ENCODE data around the gene NREP. TPM values are rescaled to one million over a fixed set of nuclear protein-coding genes. Genes with fewer than 3 reads are reported as not detected.

Gene NREP
- total and polyA plus RNA-seq, 10 of the 15 experiments (the other 5 are each of a cell fraction or from before 2014, with no cell fraction given): 20.6 to 117 (median 32.2) TPM

DNA sequence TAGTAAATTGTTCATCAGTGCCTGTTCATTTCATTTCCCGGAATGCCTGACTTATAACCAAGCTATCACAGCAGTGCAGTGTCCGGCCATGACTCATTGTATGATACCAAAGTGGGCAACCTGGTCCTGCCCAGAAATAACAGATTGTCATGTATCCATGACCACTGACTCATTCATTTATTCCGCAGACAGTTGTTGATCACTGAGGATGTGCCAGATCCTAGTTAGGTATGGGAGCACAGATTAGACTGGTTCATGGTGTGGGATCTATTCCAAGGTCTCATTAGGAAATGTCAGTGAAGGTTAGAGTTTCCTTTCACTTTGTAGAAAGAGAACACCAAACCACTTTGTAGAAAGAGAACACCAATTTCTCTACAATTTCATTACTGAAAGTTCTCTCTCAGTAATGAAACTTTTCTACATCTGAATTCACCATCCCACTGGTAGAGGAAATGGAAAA is 8.7 kb downstream of the NREP start:
- Histone ChIP-seq H3K36me3 (ENCODE audit: control insufficient read depth in 2 of 2, insufficient read depth in 2 of 2, low read length in 1 of 2) (no peaks in the 10 kb centered on the region), H3K9me3 (replicated peaks; ENCODE audit: control insufficient read depth, insufficient read depth, low read length) (no peaks in the 10 kb centered on the region), H2AFZ (ENCODE audit: control insufficient read depth, low read depth, low read length) (no peak overlapping the region), H3K27me3 (replicated peaks in 1 of 2; ENCODE audit: control insufficient read depth in 2 of 2, insufficient read depth in 2 of 2, low read length in 1 of 2) (no peaks in the 10 kb centered on the region), H3K4me2 (ENCODE audit: control insufficient read depth, insufficient read depth) (no peak overlapping the region), H3K9ac (ENCODE audit: control insufficient read depth, insufficient read depth, low read length) (no peak overlapping the region), H3K27ac (ENCODE audit: control insufficient read depth, insufficient read depth) (no peak overlapping the region), H4K20me1 (ENCODE audit: control insufficient read depth, insufficient read depth) (no peaks in the 10 kb centered on the region), H3K79me2 (ENCODE audit: control insufficient read depth, insufficient read depth, low read length) (no peaks in the 10 kb centered on the region), H3K4me1 (ENCODE audit: control insufficient read depth, insufficient read depth, low read length) (no peaks in the 10 kb centered on the region; the same call in 1 of the 2 replicates), H3K4me3 (no peak overlapping the region)
- RAD21 ChIA-PET (ENCODE audit: unreplicated experiment): no interaction called here
- POLR2A ChIA-PET: no interaction called here
- SMC1A ChIA-PET (ENCODE audit: uncharacterized antibody, unreplicated experiment): no interaction called here
- CTCF ChIA-PET: interaction anchor here (1.0 kb wide), 1 partner anchor 21 kb away, joined by 3 read pairs; no protein-coding TSS in a partner anchor
- WGBS (ENCODE audit: insufficient coverage, insufficient replicate concordance, low lambda C conversion rate, missing lambda C conversion rate): 84% methylated on average over 3 of the region's 3 CpGs
- TF ChIP-seq BRCA1 (IDR thresholded peaks at IDR 0.05; ENCODE audit: low read depth, low read length) (no peak), BMI1 (IDR thresholded peaks at IDR 0.05; ENCODE audit: borderline replicate concordance) (no peak), RAD51 (IDR thresholded peaks at IDR 0.05) (no peak), POLR2A (IDR thresholded peaks at IDR 0.05; ENCODE audit: low read depth, low read length) (no peak), RAD21 (IDR thresholded peaks at IDR 0.05; ENCODE audit: insufficient read depth, low read depth, low read length) (no peak), HDGF (IDR thresholded peaks at IDR 0.05) (no peak), BHLHE40 (IDR thresholded peaks at IDR 0.05; ENCODE audit: borderline replicate concordance in 1 of 2, low read depth in 2 of 2, low read length in 1 of 2) (no peak), MAX (IDR thresholded peaks at IDR 0.05; ENCODE audit: low read depth, low read length) (no peak), ZNF217 (IDR thresholded peaks at IDR 0.05) (no peak), FOXM1 (IDR thresholded peaks at IDR 0.05; ENCODE audit: low read depth, low read length) (no peak), RBBP5 (conservative IDR thresholded peaks at IDR 0.05) (no peak), CBFB (IDR thresholded peaks at IDR 0.05; ENCODE audit: low read depth) (no peak), ZBED1 (IDR thresholded peaks at IDR 0.05; ENCODE audit: borderline replicate concordance) (no peak), BCL11A (IDR thresholded peaks at IDR 0.05; ENCODE audit: low read depth, low read length) (no peak)
- TF ChIP-seq, protein P1, sequence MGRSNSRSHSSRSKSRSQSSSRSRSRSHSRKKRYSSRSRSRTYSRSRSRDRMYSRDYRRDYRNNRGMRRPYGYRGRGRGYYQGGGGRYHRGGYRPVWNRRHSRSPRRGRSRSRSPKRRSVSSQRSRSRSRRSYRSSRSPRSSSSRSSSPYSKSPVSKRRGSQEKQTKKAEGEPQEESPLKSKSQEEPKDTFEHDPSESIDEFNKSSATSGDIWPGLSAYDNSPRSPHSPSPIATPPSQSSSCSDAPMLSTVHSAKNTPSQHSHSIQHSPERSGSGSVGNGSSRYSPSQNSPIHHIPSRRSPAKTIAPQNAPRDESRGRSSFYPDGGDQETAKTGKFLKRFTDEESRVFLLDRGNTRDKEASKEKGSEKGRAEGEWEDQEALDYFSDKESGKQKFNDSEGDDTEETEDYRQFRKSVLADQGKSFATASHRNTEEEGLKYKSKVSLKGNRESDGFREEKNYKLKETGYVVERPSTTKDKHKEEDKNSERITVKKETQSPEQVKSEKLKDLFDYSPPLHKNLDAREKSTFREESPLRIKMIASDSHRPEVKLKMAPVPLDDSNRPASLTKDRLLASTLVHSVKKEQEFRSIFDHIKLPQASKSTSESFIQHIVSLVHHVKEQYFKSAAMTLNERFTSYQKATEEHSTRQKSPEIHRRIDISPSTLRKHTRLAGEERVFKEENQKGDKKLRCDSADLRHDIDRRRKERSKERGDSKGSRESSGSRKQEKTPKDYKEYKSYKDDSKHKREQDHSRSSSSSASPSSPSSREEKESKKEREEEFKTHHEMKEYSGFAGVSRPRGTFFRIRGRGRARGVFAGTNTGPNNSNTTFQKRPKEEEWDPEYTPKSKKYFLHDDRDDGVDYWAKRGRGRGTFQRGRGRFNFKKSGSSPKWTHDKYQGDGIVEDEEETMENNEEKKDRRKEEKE (IDR thresholded peaks at IDR 0.05): no peak
- TF ChIP-seq, protein P2, sequence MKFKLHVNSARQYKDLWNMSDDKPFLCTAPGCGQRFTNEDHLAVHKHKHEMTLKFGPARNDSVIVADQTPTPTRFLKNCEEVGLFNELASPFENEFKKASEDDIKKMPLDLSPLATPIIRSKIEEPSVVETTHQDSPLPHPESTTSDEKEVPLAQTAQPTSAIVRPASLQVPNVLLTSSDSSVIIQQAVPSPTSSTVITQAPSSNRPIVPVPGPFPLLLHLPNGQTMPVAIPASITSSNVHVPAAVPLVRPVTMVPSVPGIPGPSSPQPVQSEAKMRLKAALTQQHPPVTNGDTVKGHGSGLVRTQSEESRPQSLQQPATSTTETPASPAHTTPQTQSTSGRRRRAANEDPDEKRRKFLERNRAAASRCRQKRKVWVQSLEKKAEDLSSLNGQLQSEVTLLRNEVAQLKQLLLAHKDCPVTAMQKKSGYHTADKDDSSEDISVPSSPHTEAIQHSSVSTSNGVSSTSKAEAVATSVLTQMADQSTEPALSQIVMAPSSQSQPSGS (IDR thresholded peaks at IDR 0.05; ENCODE audit: low read length): no peak
- TF ChIP-seq, protein P3, sequence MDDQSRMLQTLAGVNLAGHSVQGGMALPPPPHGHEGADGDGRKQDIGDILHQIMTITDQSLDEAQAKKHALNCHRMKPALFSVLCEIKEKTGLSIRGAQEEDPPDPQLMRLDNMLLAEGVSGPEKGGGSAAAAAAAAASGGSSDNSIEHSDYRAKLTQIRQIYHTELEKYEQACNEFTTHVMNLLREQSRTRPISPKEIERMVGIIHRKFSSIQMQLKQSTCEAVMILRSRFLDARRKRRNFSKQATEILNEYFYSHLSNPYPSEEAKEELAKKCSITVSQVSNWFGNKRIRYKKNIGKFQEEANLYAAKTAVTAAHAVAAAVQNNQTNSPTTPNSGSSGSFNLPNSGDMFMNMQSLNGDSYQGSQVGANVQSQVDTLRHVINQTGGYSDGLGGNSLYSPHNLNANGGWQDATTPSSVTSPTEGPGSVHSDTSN (IDR thresholded peaks at IDR 0.05; ENCODE audit: insufficient replicate concordance, low read depth, low read length): no peak
- intact Hi-C loops (cut with micrococcal nuclease; ENCODE audit: unreplicated experiment) (no loop called here), in situ Hi-C loops (cut with MboI) (no loop called here)
- no peak for FAIRE-seq
- no TSS peak for BruUV-seq (replicated peaks)
- ATAC-seq: no peak
- DNase-seq (ENCODE audit: low read depth, low spot score): no peak

All from GM12878 (cell line).